ENCODE results near the gene ELP1. TPM values are rescaled to one million over a fixed set of nuclear protein-coding genes. Genes with fewer than 3 reads are reported as not detected.

Gene ELP1
- total RNA-seq, 1 donor from 2014 or later = 20.7 TPM

GRCh38 chr9:108867116-108867515 is 66.8 kb downstream of the ELP1 start:
- Histone ChIP-seq H3K9me3 (ENCODE audit: insufficient read depth, low read depth, low read length) (no peaks in the 10 kb centered on the region), H3K4me3 (ENCODE audit: insufficient read depth, low read depth, low read length) (no peak overlapping the region), H3K4me2 (ENCODE audit: low read length) (no peak overlapping the region), H3K79me2 (ENCODE audit: insufficient read depth, low read length) (no peaks in the 10 kb centered on the region), H3K27ac (ENCODE audit: low read depth, low read length) (no peak overlapping the region), H4K20me1 (ENCODE audit: insufficient read depth, low read length) (no peaks in the 10 kb centered on the region), H3K4me1 (ENCODE audit: insufficient read depth, low read length) (peaks cover 3% of the 10 kb centered on the region), H3K36me3 (ENCODE audit: insufficient read depth, low read length) (peaks cover 10% of the 10 kb centered on the region), H2AFZ (ENCODE audit: low read depth, low read length) (no peak overlapping the region), H3K27me3 (ENCODE audit: insufficient read depth, low read length) (no peaks in the 10 kb centered on the region), H3K9ac (ENCODE audit: low read length) (no peak overlapping the region)
- H3K4me1 Mint-ChIP-seq (ENCODE audit: low read depth, unreplicated experiment) = peaks cover 18% of the 10 kb centered on the region
- peaks cover 18% of the 10 kb centered on the region for H3K36me3 Mint-ChIP-seq (ENCODE audit: low read depth, unreplicated experiment)
- FAIRE-seq = no peak
- H3K27me3 Mint-ChIP-seq (ENCODE audit: low read depth, unreplicated experiment) = no peaks in the 10 kb centered on the region
- no peak overlapping the region for H3K4me3 Mint-ChIP-seq (ENCODE audit: unreplicated experiment)
- TF ChIP-seq EZH2 (IDR thresholded peaks at IDR 0.05; ENCODE audit: insufficient read depth, low read length) (no peak), CTCF (IDR thresholded peaks at IDR 0.05; ENCODE audit: insufficient read depth, low read depth, low read length) (no peak)
- no peak for DNase-seq (ENCODE audit: low read depth)
- H3K27ac Mint-ChIP-seq (ENCODE audit: unreplicated experiment) = no peak overlapping the region
- H3K9me3 Mint-ChIP-seq (ENCODE audit: unreplicated experiment) = no peaks in the 10 kb centered on the region

- Histone ChIP-seq H2AFZ (ENCODE audit: low read depth, low read length) (no peak overlapping the region), H3K9ac (ENCODE audit: low read length) (no peak overlapping the region), H3K27ac (ENCODE audit: low read depth, low read length) (no peak overlapping the region), H3K9me3 (ENCODE audit: insufficient read depth, low read depth, low read length) (no peaks in the 10 kb centered on the region), H3K27me3 (ENCODE audit: insufficient read depth, low read length) (no peaks in the 10 kb centered on the region), H3K4me3 (ENCODE audit: insufficient read depth, low read depth, low read length) (no peak overlapping the region), H3K4me1 (ENCODE audit: insufficient read depth, low read length) (peaks cover 3% of the 10 kb centered on the region), H3K4me2 (ENCODE audit: low read length) (no peak overlapping the region), H4K20me1 (ENCODE audit: insufficient read depth, low read length) (no peaks in the 10 kb centered on the region), H3K79me2 (ENCODE audit: insufficient read depth, low read length) (no peaks in the 10 kb centered on the region), H3K36me3 (ENCODE audit: insufficient read depth, low read length) (peaks cover 5% of the 10 kb centered on the region)
- DNase-seq (ENCODE audit: low read depth) (no peak), FAIRE-seq (no peak)
- H3K27me3 Mint-ChIP-seq (ENCODE audit: low read depth, unreplicated experiment) = no peaks in the 10 kb centered on the region
- peaks cover 18% of the 10 kb centered on the region for H3K4me1 Mint-ChIP-seq (ENCODE audit: low read depth, unreplicated experiment)
- H3K9me3 Mint-ChIP-seq (ENCODE audit: unreplicated experiment) = no peaks in the 10 kb centered on the region
- H3K27ac Mint-ChIP-seq (ENCODE audit: unreplicated experiment) = no peak overlapping the region
- no peak overlapping the region for H3K4me3 Mint-ChIP-seq (ENCODE audit: unreplicated experiment)
- no peak for TF ChIP-seq CTCF (IDR thresholded peaks at IDR 0.05; ENCODE audit: insufficient read depth, low read depth, low read length)
- no peak for TF ChIP-seq EZH2 (IDR thresholded peaks at IDR 0.05; ENCODE audit: insufficient read depth, low read length)
- peaks cover 9% of the 10 kb centered on the region for H3K36me3 Mint-ChIP-seq (ENCODE audit: low read depth, unreplicated experiment)
These were observed 67.9 kb downstream of the ELP1 start for GRCh38 chr9:108866001-108866420.

- Histone ChIP-seq H3K27me3 (ENCODE audit: insufficient read depth, low read length) (no peaks in the 10 kb centered on the region), H3K36me3 (ENCODE audit: insufficient read depth, low read length) (no peaks in the 10 kb centered on the region), H3K4me1 (ENCODE audit: insufficient read depth, low read length) (peaks cover 3% of the 10 kb centered on the region), H3K9ac (ENCODE audit: low read length) (no peak overlapping the region), H3K27ac (ENCODE audit: low read depth, low read length) (no peak overlapping the region), H3K4me3 (ENCODE audit: insufficient read depth, low read depth, low read length) (no peak overlapping the region), H3K4me2 (ENCODE audit: low read length) (no peak overlapping the region), H2AFZ (ENCODE audit: low read depth, low read length) (no peak overlapping the region), H3K9me3 (ENCODE audit: insufficient read depth, low read depth, low read length) (no peaks in the 10 kb centered on the region), H3K79me2 (ENCODE audit: insufficient read depth, low read length) (no peaks in the 10 kb centered on the region), H4K20me1 (ENCODE audit: insufficient read depth, low read length) (no peaks in the 10 kb centered on the region)
- Mint-ChIP-seq H3K4me3 (ENCODE audit: unreplicated experiment) (no peak overlapping the region), H3K27me3 (ENCODE audit: low read depth, unreplicated experiment) (no peaks in the 10 kb centered on the region), H3K27ac (ENCODE audit: unreplicated experiment) (no peak overlapping the region), H3K4me1 (ENCODE audit: low read depth, unreplicated experiment) (peaks cover 19% of the 10 kb centered on the region), H3K36me3 (ENCODE audit: low read depth, unreplicated experiment) (peaks cover 4% of the 10 kb centered on the region), H3K9me3 (ENCODE audit: unreplicated experiment) (no peaks in the 10 kb centered on the region)
- TF ChIP-seq EZH2 (IDR thresholded peaks at IDR 0.05; ENCODE audit: insufficient read depth, low read length) (no peak), CTCF (IDR thresholded peaks at IDR 0.05; ENCODE audit: insufficient read depth, low read depth, low read length) (no peak)
- FAIRE-seq (no peak), DNase-seq (ENCODE audit: low read depth) (no peak)
These were observed 68.9 kb downstream of the ELP1 start for GRCh38 chr9:108865037-108865436.
